ENCODE data around the gene COL18A1.
"Not testable (repeated sequence)": the region's sequence is repeated elsewhere in the genome, so short reads cannot be mapped to it uniquely, and the experiment has no call there.

COL18A1 gene

GRCh38 chr21:45437844-45438243 is 32.9 kb downstream of the COL18A1 start:
- CTCF ChIA-PET = interaction anchor here (0.9 to 1.3 kb wide), 2 partner anchors 129 to 145 kb away, joined by 3 to 4 read pairs; no protein-coding TSS in a partner anchor
- not testable (repeated sequence) for DNase-seq, H3K27ac Mint-ChIP-seq, H3K9me3 Mint-ChIP-seq, H3K36me3 Mint-ChIP-seq, H3K4me3 Mint-ChIP-seq
- Mint-ChIP-seq H3K4me1 (peaks cover 12% of the 10 kb centered on the region), H3K27me3 (peaks cover 20% of the 10 kb centered on the region)

DNA sequence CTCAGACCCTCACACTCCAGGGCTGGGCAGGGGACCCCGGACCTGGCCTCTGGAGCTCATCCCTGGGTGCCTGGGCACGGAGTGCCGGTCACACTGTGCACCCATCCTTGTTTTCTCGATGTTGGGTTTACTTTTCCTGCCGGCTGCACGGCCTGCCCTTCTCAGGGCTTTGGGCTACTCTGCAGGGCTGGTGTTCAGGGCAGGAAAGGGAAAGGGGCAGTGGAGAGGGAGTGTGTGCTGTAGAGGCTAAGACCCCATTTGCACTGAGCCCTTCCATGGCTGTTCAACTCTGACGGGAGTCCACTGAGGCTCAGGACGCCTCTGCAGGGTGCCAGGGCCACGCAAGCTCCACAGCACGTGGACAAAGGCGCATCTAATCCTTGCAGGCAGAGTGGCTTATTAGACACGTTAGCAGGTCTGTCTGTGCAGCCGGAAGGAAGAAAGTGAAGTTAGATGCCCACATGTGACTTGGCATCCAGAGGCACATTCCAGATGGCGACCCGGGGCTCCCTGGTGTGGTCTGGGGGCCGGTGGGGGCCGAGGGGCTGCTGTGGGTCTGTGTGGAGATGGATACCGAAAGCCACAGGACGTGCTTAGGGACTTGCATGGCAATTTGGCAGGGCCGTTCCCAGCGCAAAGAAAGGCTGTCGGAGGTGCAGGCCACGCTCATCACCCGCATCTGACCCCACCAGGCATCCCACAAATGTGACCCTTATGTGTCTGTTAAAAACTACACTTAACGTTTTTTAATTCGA is 33.6 kb downstream of the COL18A1 start:
- Mint-ChIP-seq H3K4me3 (peak overlapping the region; percentile 43), H3K36me3 (no peaks in the 10 kb centered on the region), H3K4me1 (peaks cover 12% of the 10 kb centered on the region), H3K27ac (peak overlapping the region; percentile 37), H3K9me3 (no peaks in the 10 kb centered on the region), H3K27me3 (peaks cover 16% of the 10 kb centered on the region)
- no peak for DNase-seq
- CTCF ChIA-PET = interaction anchor here (0.9 to 3.3 kb wide), 3 partner anchors 130 to 298 kb away, joined by 3 to 21 read pairs (median 4); no protein-coding TSS in a partner anchor

DNA sequence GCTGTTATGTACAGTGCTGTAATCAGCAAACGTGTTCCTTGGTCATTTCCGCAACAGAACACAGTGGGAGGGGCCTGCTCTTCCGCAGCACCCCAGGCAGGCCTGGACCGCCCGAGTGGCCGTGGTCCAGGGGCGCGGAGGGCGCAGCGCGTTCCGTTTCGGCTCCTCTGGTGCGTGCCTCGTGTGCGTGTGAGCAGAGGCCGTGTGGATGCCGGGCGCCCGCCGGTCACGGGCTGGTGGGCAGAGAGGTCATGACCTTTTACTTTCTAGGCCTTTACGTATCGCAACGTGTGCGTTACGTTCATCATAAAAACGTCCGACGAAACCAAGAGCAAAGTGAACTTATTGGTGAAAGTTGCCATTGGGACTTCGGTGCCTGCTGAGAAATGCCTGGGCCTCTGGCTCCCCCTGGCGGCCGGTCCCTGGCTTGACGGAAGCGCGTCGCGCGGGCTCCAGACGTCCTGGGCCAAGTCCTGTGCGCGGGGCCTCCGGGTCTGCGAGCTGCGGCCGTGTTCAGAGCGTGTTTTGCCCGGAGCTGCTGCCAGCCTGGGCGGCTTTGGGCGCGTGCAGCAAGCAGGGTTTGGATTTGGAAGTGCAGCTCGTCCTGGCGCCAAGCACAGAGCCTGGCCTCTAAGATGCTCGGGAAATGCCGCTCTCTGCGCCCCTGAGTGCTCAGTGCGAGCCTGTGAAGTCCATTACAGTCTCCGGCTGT is 34.4 kb downstream of the COL18A1 start:
- H3K4me1 Mint-ChIP-seq = peaks cover 12% of the 10 kb centered on the region
- peak overlapping the region; percentile 43 for H3K4me3 Mint-ChIP-seq
- H3K36me3 Mint-ChIP-seq = no peaks in the 10 kb centered on the region
- peak; percentile 90 for DNase-seq
- H3K27me3 Mint-ChIP-seq = peaks cover 18% of the 10 kb centered on the region
- CTCF ChIA-PET = interaction anchor here (0.6 to 3.3 kb wide), 11 partner anchors 18 to 481 kb away, joined by 3 to 21 read pairs (median 4); no protein-coding TSS in a partner anchor
- H3K27ac Mint-ChIP-seq = peak overlapping the region; percentile 37
- no peaks in the 10 kb centered on the region for H3K9me3 Mint-ChIP-seq

DNA sequence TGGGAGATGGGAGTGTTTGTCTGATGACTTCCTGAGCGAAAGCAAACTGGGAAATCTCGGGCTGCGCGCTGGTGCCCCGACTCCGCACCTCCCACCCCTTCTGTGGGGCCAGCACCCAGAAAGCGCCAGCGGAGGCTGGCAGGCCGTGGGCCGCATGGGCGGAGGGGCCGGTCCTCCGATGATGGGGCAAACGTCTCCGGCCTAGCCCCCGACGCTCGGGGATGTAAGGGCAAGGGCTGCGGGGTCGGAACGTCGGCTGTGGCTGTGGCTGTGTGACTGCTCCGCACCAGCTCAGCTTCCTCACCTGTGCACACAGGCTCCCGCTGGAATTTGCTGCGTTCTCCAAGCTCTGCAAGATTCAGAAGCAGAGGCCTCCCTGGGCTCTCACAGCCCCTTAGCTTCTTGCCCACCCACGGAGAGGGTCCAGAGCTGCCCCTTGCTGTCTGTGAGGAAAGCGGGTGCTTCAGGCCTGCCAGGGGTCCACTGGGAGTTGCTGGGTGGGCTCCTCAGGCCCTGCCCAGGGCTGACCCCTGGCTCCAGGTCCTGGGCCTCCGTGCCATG is 35.0 kb downstream of the COL18A1 start:
- Mint-ChIP-seq H3K4me3 (no peak overlapping the region), H3K9me3 (no peaks in the 10 kb centered on the region), H3K27ac (no peak overlapping the region), H3K27me3 (peaks cover 20% of the 10 kb centered on the region), H3K36me3 (no peaks in the 10 kb centered on the region), H3K4me1 (peaks cover 12% of the 10 kb centered on the region)
- CTCF ChIA-PET = interaction anchor here (0.6 to 3.3 kb wide), 10 partner anchors 19 to 482 kb away, joined by 3 to 21 read pairs (median 4); no protein-coding TSS in a partner anchor
- DNase-seq = no peak

DNA sequence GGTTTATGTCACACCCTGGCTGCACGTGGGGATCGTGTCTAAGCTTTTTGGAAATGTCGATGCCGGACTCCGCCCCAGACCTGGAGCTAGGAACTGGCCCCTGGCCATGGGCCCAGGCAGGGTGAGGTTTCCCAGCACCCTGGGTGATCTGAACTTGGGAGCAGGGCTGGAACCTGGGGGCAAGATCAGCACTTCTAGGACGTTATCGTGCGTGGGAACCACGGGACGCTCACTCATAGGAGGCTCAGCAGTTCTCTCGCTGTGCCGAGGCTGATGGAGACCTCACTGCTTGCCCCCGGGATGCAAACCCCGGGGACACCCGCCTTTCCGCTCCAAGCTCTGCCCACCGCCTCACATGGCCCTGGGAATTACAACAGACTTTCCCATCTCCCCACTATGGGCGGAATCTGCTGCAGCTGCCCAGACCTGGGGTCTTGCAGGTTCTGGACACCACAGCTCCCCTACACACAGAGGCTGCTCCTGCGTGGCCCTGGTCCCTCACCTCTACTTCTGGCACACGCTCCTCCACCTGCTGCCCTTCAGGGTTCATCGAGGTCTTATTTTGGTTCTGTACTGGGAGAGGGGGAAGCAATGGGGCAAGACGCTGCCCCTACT is 35.9 kb downstream of the COL18A1 start:
- H3K4me1 Mint-ChIP-seq = peaks cover 12% of the 10 kb centered on the region
- no peaks in the 10 kb centered on the region for H3K9me3 Mint-ChIP-seq
- CTCF ChIA-PET = interaction anchor here (1.0 to 3.3 kb wide), 7 partner anchors 30 to 380 kb away, joined by 3 to 21 read pairs (median 4); no protein-coding TSS in a partner anchor
- DNase-seq = no peak
- H3K4me3 Mint-ChIP-seq = no peak overlapping the region
- no peaks in the 10 kb centered on the region for H3K36me3 Mint-ChIP-seq
- peaks cover 20% of the 10 kb centered on the region for H3K27me3 Mint-ChIP-seq
- H3K27ac Mint-ChIP-seq = no peak overlapping the region

- Mint-ChIP-seq H3K27me3 (peaks cover 20% of the 10 kb centered on the region), H3K4me1 (peaks cover 8% of the 10 kb centered on the region), H3K27ac (no peak overlapping the region), H3K36me3 (no peaks in the 10 kb centered on the region), H3K4me3 (no peak overlapping the region), H3K9me3 (no peaks in the 10 kb centered on the region)
- CTCF ChIA-PET = interaction anchor here (1.0 to 3.3 kb wide), 4 partner anchors 143 to 379 kb away, joined by 3 to 21 read pairs (median 7); no protein-coding TSS in a partner anchor
- DNase-seq = no peak
These were observed 36.7 kb downstream of the COL18A1 start for GRCh38 chr21:45441431-45442255.

DNA sequence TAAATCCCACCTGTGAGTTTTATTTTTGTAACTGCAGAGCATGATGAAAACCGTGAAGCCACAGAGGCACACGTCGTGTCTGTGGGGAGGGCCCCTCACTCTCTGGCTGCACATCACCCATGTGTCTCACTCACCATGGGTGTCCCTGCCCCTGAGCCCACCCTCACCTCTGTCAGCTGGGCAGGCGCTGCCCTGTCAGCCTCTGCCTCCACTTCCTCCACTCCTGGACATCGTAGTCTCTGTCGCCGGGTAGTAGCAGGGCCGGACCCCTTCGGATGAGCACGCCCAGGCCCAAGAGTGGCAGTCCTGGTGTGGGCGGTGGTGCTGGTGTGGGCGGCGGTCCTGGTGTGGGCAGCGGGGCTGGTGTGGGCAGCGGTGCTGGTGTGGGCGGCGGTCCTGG is 37.3 kb downstream of the COL18A1 start:
- Mint-ChIP-seq H3K27me3 (peaks cover 20% of the 10 kb centered on the region), H3K36me3 (no peaks in the 10 kb centered on the region), H3K27ac (no peak overlapping the region), H3K9me3 (no peaks in the 10 kb centered on the region), H3K4me1 (peaks cover 8% of the 10 kb centered on the region), H3K4me3 (no peak overlapping the region)
- CTCF ChIA-PET = no interaction called here
- DNase-seq = no peak

- not testable (repeated sequence) for H3K4me3 Mint-ChIP-seq, H3K9me3 Mint-ChIP-seq, H3K27ac Mint-ChIP-seq, DNase-seq, H3K36me3 Mint-ChIP-seq, H3K4me1 Mint-ChIP-seq
- peaks cover 20% of the 10 kb centered on the region for H3K27me3 Mint-ChIP-seq
- CTCF ChIA-PET = interaction anchor here (0.6 kb wide), 2 partner anchors 19 to 531 kb away, joined by 3 read pairs; no protein-coding TSS in a partner anchor
These were observed 38.0 kb downstream of the COL18A1 start for GRCh38 chr21:45442686-45443594.

GRCh38 chr21:45443595-45444181 is 38.7 kb downstream of the COL18A1 start:
- Mint-ChIP-seq H3K27me3 (peaks cover 23% of the 10 kb centered on the region), H3K27ac (no peak overlapping the region), H3K4me3 (no peak overlapping the region), H3K36me3 (no peaks in the 10 kb centered on the region), H3K4me1 (peaks cover 8% of the 10 kb centered on the region), H3K9me3 (no peaks in the 10 kb centered on the region)
- peak; percentile 29 for DNase-seq
- CTCF ChIA-PET = interaction anchor here (0.6 kb wide), 2 partner anchors 20 to 530 kb away, joined by 3 read pairs; no protein-coding TSS in a partner anchor

DNA sequence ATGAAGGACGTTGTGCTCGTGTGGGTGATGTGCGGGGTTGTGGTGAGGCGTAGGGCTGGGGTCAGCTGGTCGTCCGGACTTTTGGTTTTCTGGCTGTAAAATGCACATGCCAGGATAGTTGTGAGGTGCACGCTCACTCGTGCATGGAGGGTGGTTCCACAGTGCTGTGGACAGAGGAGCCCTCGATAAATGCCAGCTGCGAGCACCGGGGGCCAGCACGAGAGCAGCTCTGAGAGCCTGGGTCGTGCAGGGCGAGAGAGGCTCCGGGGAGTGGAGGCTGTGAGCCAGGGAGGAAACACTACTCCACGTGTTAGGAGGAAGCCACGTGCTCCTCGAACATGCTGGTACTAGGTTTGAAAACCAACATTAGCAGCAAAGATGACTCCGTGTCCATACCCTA is 39.4 kb downstream of the COL18A1 start:
- Mint-ChIP-seq H3K36me3 (no peaks in the 10 kb centered on the region), H3K4me1 (peaks cover 2% of the 10 kb centered on the region), H3K9me3 (no peaks in the 10 kb centered on the region), H3K27ac (no peak overlapping the region), H3K27me3 (peaks cover 22% of the 10 kb centered on the region), H3K4me3 (no peak overlapping the region)
- CTCF ChIA-PET = no interaction called here
- DNase-seq = no peak

GRCh38 chr21:45445369-45445768 is 40.4 kb downstream of the COL18A1 start:
- CTCF ChIA-PET = no interaction called here
- no peaks in the 10 kb centered on the region for H3K4me1 Mint-ChIP-seq
- H3K36me3 Mint-ChIP-seq = no peaks in the 10 kb centered on the region
- DNase-seq = no peak
- no peak overlapping the region for H3K27ac Mint-ChIP-seq
- H3K4me3 Mint-ChIP-seq = no peak overlapping the region
- peaks cover 18% of the 10 kb centered on the region for H3K27me3 Mint-ChIP-seq
- no peaks in the 10 kb centered on the region for H3K9me3 Mint-ChIP-seq

DNA sequence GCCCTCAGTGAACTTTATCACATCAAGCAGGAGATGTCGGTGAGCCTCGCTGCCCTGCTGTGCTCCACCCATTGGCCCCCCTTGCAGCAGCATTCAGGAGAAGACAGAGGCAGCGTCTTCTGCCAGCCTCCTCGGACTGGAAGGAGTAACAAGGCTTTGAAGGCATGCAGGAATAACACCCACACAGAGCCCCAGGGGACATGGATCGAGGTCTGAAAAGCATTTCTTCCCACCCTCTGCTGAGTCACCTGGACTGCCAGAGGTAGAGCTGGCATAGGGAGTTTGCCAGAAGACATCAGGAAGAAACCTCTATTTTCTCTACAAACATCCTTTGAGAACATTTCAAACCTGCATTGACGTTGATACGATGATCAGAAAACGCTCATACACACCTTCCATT is 42.9 kb downstream of the COL18A1 start:
- H3K9me3 Mint-ChIP-seq = peaks cover 9% of the 10 kb centered on the region
- H3K36me3 Mint-ChIP-seq = no peaks in the 10 kb centered on the region
- H3K27ac Mint-ChIP-seq = no peak overlapping the region
- DNase-seq = no peak
- H3K27me3 Mint-ChIP-seq = peaks cover 11% of the 10 kb centered on the region
- H3K4me3 Mint-ChIP-seq = no peak overlapping the region
- CTCF ChIA-PET = interaction anchor here (0.6 kb wide), 1 partner anchor 311 kb away, joined by 3 read pairs; no protein-coding TSS in a partner anchor
- H3K4me1 Mint-ChIP-seq = no peaks in the 10 kb centered on the region
